OCI-LY1 (cell line): ENCODE data around the gene SNED1.

Experiments used
- CTCF ChIP-seq: fragments of 200-600 bp; sonication (generic), shearing (Covaris generic); IDR thresholded peaks from 2 replicates; pipeline ENCODE4 v1.5.1; 2017; ENCODE audit warnings: mild to moderate bottlenecking, antibody characterized with exemption, low read length, moderate library complexity, mixed read lengths
- EZH2 ChIP-seq: fragments of 200-600 bp; sonication (generic), shearing (Covaris generic); IDR thresholded peaks from 2 replicates; pipeline ENCODE4 v1.8.0; 2017; ENCODE audit warnings: borderline replicate concordance, mixed run types, mild to moderate bottlenecking, antibody characterized with exemption, low read length, moderate library complexity, mixed read lengths

DNA sequence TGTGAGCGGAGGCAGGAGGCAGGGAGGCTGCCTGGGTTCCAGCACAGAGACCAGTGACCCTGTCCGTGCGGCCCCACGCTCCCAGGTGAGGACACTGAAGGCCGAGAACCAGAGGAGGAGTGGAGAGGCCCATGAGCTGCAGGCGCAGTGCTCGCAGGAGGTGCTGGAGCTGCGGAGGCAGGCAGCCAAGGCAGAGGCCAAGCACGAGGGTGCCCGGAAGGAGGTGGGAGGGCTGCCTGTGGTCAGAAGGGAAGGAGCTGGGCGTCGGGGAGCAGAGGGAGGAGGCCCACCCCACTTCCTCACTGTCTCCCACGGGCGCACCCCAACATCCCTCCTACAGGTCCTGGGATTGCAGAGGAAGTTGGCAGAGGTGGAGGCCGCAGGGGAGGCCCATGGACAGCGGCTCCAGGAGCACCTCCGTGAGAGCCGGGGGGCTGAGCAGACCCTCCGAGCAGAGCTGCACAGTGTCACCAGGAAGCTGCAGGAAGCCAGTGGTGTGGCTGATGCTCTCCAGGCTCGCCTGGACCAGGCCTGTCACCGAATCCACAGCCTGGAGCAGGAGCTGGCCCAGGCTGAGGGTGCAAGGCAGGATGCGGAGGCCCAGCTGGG is 33.0 kb upstream of the SNED1 start:
- no peak for TF ChIP-seq CTCF
- TF ChIP-seq EZH2, result no peak
